Gastrocnemius medialis (tissue), 4 donors: ENCODE results near the gene MACROD2.

ENCODE experiments used
- POLR2A ChIP-seq, 2 donors: fragments of 450-650 bp; IDR thresholded peaks; one replicate each; pipeline ENCODE4 v1.6.1; 2017; ENCODE audit warnings: antibody characterized with exemption in 2 of 2, mild to moderate bottlenecking in 2 of 2, moderate library complexity in 2 of 2
- TF ChIP-seq, protein P1 (sequence below), 5 experiments: fragments of 450-650 bp in 3 of 5; fragments of 200-600 bp in 2 of 5; sonication (generic) in 2 of 5; IDR thresholded peaks in 4 of 5; conservative IDR thresholded peaks in 1 of 5; 1 replicate in 4 of 5; 2 replicates in 1 of 5; pipeline ENCODE4 v1.5.1; 2016 to 2019; ENCODE audit warnings: antibody characterized with exemption in 5 of 5, mild to moderate bottlenecking in 3 of 5, moderate library complexity in 3 of 5

GRCh38 chr20:15289337-15289736, 1294.0 kb downstream of the MACROD2 start:
- TF ChIP-seq, protein P1, sequence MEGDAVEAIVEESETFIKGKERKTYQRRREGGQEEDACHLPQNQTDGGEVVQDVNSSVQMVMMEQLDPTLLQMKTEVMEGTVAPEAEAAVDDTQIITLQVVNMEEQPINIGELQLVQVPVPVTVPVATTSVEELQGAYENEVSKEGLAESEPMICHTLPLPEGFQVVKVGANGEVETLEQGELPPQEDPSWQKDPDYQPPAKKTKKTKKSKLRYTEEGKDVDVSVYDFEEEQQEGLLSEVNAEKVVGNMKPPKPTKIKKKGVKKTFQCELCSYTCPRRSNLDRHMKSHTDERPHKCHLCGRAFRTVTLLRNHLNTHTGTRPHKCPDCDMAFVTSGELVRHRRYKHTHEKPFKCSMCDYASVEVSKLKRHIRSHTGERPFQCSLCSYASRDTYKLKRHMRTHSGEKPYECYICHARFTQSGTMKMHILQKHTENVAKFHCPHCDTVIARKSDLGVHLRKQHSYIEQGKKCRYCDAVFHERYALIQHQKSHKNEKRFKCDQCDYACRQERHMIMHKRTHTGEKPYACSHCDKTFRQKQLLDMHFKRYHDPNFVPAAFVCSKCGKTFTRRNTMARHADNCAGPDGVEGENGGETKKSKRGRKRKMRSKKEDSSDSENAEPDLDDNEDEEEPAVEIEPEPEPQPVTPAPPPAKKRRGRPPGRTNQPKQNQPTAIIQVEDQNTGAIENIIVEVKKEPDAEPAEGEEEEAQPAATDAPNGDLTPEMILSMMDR (IDR thresholded peaks at IDR 0.05 in 4 of 5, conservative IDR thresholded peaks at IDR 0.05 in 1 of 5): no peak
- no peak for TF ChIP-seq POLR2A (IDR thresholded peaks at IDR 0.05)
